Memory B cell (primary cell): Measurements from ENCODE around the gene IMMT.

ENCODE experiments used
- ATAC-seq: fragments of 150-1000 bp; cut with Tn5 transposase; 2 replicates; pipeline ENCODE4 v1.10.0; 2021; ENCODE audit warnings: low read depth, mild to moderate bottlenecking, moderate library complexity
- DNase-seq, 2 donors: peaks; one replicate each; pipeline ENCODE4 v3.0.0; 2022; ENCODE audit warnings: low spot score in 2 of 2
- H3K27ac Mint-ChIP-seq: one replicate; pipeline ENCODE4 v1.8.0; 2022; ENCODE audit warnings: mild to moderate bottlenecking, moderate library complexity, mixed read lengths
- H3K27me3 Mint-ChIP-seq: one replicate; pipeline ENCODE4 v1.8.0; 2022; ENCODE audit warnings: mixed read lengths
- H3K36me3 Mint-ChIP-seq: one replicate; pipeline ENCODE4 v1.8.0; 2022; ENCODE audit warnings: mild to moderate bottlenecking, mixed read lengths
- H3K4me1 Mint-ChIP-seq: one replicate; pipeline ENCODE4 v1.8.0; 2022; ENCODE audit warnings: mixed read lengths
- H3K4me3 Mint-ChIP-seq: one replicate; pipeline ENCODE4 v1.8.0; 2022; ENCODE audit warnings: mild to moderate bottlenecking, moderate library complexity, mixed read lengths
- H3K9me3 Mint-ChIP-seq: one replicate; pipeline ENCODE4 v1.8.0; 2022; ENCODE audit warnings: mixed read lengths

Gene IMMT

DNA sequence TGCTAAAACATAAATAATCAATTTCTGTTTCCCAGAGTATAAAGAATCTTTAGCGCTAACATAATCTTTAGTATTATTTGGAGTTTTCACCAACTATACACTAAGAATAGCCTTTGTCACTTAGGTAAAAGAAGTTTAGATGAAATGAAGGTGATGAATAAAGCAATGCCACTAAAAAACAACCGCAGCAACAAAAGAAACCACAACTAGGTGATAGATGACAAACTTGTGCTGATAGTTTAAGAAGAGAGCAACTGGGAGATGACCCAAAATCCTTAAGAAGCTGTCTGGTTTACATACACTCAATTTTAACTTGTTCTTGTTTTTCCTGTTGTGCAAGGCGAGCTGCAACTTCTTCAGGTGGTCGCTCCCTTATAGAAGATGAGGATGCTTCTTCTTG, 24.8 kb downstream of the IMMT start:
- ATAC-seq: no peak
- no peaks in the 10 kb centered on the region for H3K9me3 Mint-ChIP-seq
- no peak overlapping the region for H3K27ac Mint-ChIP-seq
- H3K4me3 Mint-ChIP-seq: no peak overlapping the region
- H3K27me3 Mint-ChIP-seq: no peaks in the 10 kb centered on the region
- H3K36me3 Mint-ChIP-seq: peaks cover 24% of the 10 kb centered on the region
- DNase-seq: no peak
- H3K4me1 Mint-ChIP-seq: peaks cover 8% of the 10 kb centered on the region

GRCh38 chr2:86160156-86160952, 34.9 kb downstream of the IMMT start:
- no peak overlapping the region for H3K27ac Mint-ChIP-seq
- no peaks in the 10 kb centered on the region for H3K9me3 Mint-ChIP-seq
- H3K4me3 Mint-ChIP-seq: no peak overlapping the region
- DNase-seq: no peak
- ATAC-seq: no peak
- peaks cover 26% of the 10 kb centered on the region for H3K36me3 Mint-ChIP-seq
- H3K4me1 Mint-ChIP-seq: no peaks in the 10 kb centered on the region
- no peaks in the 10 kb centered on the region for H3K27me3 Mint-ChIP-seq

GRCh38 chr2:86158286-86158685, 37.0 kb downstream of the IMMT start:
- Mint-ChIP-seq H3K27me3 (no peaks in the 10 kb centered on the region), H3K4me3 (no peak overlapping the region), H3K27ac (no peak overlapping the region), H3K4me1 (no peaks in the 10 kb centered on the region), H3K9me3 (no peaks in the 10 kb centered on the region), H3K36me3 (peaks cover 32% of the 10 kb centered on the region)
- no peak for ATAC-seq
- DNase-seq: no peak

DNA sequence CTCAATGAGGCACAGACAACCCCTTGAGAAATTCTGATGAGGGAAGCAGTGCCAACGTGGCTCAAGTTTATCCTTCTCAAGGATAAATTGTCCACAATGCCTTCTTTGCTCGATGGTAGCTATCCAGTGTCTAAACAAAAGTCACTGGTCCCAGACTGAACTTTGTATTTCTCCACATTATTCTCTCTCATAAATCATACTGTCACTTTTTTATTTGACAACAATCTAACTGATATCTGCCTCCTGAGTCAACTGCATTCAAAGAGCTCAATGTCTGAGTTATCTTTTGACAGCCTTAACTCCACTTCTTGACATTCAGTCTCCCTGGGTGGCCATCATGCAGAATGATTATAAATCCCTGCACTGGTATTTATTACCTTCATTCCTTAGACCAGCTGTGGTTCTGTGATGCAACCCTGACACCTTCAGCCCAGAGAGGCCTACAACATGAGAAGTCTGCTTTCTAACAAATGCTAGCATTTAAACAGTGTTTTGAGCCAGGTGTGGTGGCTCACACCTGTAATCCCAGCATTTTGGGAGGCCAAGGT, 38.2 kb downstream of the IMMT start:
- Mint-ChIP-seq H3K4me1 (no peaks in the 10 kb centered on the region), H3K4me3 (no peak overlapping the region), H3K27me3 (no peaks in the 10 kb centered on the region), H3K9me3 (no peaks in the 10 kb centered on the region), H3K36me3 (peaks cover 28% of the 10 kb centered on the region), H3K27ac (no peak overlapping the region)
- no peak for DNase-seq
- ATAC-seq: no peak

DNA sequence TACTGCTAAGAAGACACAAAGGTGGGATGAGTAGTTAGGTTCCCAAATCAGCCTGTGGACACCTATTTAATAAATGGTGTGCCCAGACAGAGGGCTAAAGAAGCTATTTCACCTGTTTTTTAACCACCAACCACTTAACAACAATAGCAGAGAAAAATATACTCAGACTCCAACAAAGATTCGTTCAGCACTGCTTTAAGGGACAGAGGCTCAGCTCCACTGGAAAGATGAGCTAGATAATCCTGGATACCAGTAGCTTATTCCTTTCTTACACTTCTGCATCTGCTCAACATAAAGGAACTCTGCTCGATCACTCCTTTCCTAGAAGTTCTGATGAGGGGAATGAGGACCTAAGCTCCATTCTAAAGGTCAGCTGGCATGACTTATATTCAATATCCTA, 44.8 kb downstream of the IMMT start:
- Mint-ChIP-seq H3K36me3 (peaks cover 35% of the 10 kb centered on the region), H3K27me3 (no peaks in the 10 kb centered on the region), H3K4me3 (no peak overlapping the region), H3K27ac (peak overlapping the region; percentile 51), H3K9me3 (no peaks in the 10 kb centered on the region), H3K4me1 (no peaks in the 10 kb centered on the region)
- no peak for ATAC-seq
- no peak for DNase-seq

DNA sequence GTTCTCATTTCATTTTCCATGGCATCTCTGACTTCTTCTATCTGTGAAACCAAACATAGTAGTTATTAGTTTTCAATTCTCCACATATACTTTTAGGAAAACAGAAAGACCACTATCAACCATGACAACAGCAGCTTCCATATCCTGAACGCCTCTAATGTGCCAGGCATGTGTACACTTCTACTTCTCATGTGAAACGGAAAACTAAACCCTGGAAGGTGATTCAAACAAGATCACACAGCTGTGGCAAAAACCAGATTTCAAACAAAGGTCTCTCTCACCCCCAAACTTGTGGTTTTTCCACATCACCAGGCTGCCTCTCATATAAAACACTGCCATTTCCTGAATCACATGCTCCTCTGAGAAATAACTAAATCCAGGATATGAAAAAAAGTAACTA, 47.5 kb downstream of the IMMT start:
- no peak for DNase-seq
- no peaks in the 10 kb centered on the region for H3K27me3 Mint-ChIP-seq
- peaks cover 35% of the 10 kb centered on the region for H3K36me3 Mint-ChIP-seq
- H3K9me3 Mint-ChIP-seq: no peaks in the 10 kb centered on the region
- peak overlapping the region; percentile 72 for H3K27ac Mint-ChIP-seq
- no peaks in the 10 kb centered on the region for H3K4me1 Mint-ChIP-seq
- ATAC-seq: no peak
- H3K4me3 Mint-ChIP-seq: no peak overlapping the region

- peaks cover 26% of the 10 kb centered on the region for H3K36me3 Mint-ChIP-seq
- no peaks in the 10 kb centered on the region for H3K27me3 Mint-ChIP-seq
- no peak overlapping the region for H3K4me3 Mint-ChIP-seq
- DNase-seq (no peak), ATAC-seq (no peak)
- H3K9me3 Mint-ChIP-seq: no peaks in the 10 kb centered on the region
- peak overlapping the region; percentile 35 for H3K27ac Mint-ChIP-seq
- no peaks in the 10 kb centered on the region for H3K4me1 Mint-ChIP-seq
Observed at GRCh38 chr2:86143926-86144685, 51.2 kb downstream of the IMMT start.

DNA sequence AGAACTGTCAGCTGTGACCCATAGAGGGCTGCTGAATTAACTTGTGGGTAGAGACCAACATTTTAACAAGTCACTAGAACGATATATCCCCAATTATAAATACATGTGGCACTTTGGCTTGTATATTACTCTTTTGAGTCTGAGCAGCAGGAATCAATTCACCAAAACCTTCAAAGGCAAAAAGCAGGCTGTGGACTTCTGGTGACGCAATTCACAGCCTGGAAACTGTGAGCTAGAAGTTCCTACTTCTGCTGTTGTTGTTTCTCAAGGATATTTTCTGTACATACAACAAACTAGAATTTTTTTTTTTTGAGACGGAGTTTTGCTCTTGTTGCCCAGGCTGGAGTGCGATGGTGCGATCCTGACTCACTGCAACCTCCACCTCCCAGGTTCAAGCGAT, 52.0 kb downstream of the IMMT start:
- H3K36me3 Mint-ChIP-seq: peaks cover 26% of the 10 kb centered on the region
- ATAC-seq (no peak), DNase-seq (no peak)
- H3K27ac Mint-ChIP-seq: no peak overlapping the region
- H3K27me3 Mint-ChIP-seq: no peaks in the 10 kb centered on the region
- H3K9me3 Mint-ChIP-seq: no peaks in the 10 kb centered on the region
- H3K4me3 Mint-ChIP-seq: no peak overlapping the region
- H3K4me1 Mint-ChIP-seq: no peaks in the 10 kb centered on the region

- Mint-ChIP-seq H3K4me3 (no peak overlapping the region), H3K9me3 (no peaks in the 10 kb centered on the region), H3K4me1 (no peaks in the 10 kb centered on the region), H3K27ac (no peak overlapping the region), H3K36me3 (peaks cover 27% of the 10 kb centered on the region), H3K27me3 (no peaks in the 10 kb centered on the region)
- no peak for DNase-seq
- no peak for ATAC-seq
Observed at GRCh38 chr2:86142436-86143257, 52.6 kb downstream of the IMMT start.

- Mint-ChIP-seq H3K4me1 (no peaks in the 10 kb centered on the region), H3K36me3 (peaks cover 28% of the 10 kb centered on the region), H3K4me3 (no peak overlapping the region), H3K27me3 (no peaks in the 10 kb centered on the region), H3K27ac (peak overlapping the region; percentile 38), H3K9me3 (no peaks in the 10 kb centered on the region)
- ATAC-seq (no peak), DNase-seq (no peak)
Observed at GRCh38 chr2:86140969-86141392, 54.3 kb downstream of the IMMT start.

DNA sequence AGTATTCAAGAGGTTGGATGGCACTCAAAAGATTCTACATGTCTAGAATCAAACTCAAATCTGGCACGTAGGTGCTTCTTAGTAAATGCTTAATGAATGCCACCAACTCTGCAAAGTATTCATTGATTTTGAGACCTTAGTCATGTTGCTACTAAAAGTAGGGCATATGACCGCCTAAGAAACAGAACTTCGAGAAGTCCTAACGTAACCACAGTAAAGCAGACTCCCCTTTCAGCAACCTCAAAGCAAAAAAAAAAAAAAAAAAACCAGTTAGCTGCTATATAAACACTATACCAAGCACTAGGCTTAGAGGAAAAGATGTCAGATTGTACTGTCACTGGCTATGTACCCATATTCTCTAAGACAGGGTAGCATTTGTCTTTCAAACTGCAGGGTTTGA, 55.3 kb downstream of the IMMT start:
- no peaks in the 10 kb centered on the region for H3K9me3 Mint-ChIP-seq
- no peak for ATAC-seq
- no peak overlapping the region for H3K4me3 Mint-ChIP-seq
- H3K4me1 Mint-ChIP-seq: no peaks in the 10 kb centered on the region
- no peaks in the 10 kb centered on the region for H3K27me3 Mint-ChIP-seq
- peaks cover 26% of the 10 kb centered on the region for H3K36me3 Mint-ChIP-seq
- DNase-seq: no peak
- H3K27ac Mint-ChIP-seq: no peak overlapping the region

- H3K27ac Mint-ChIP-seq: peak overlapping the region; percentile 80
- no peak for DNase-seq
- no peak for ATAC-seq
- H3K9me3 Mint-ChIP-seq: no peaks in the 10 kb centered on the region
- peaks cover 24% of the 10 kb centered on the region for H3K36me3 Mint-ChIP-seq
- no peaks in the 10 kb centered on the region for H3K4me1 Mint-ChIP-seq
- no peak overlapping the region for H3K4me3 Mint-ChIP-seq
- no peaks in the 10 kb centered on the region for H3K27me3 Mint-ChIP-seq
Observed at GRCh38 chr2:86138736-86139625, 56.3 kb downstream of the IMMT start.

DNA sequence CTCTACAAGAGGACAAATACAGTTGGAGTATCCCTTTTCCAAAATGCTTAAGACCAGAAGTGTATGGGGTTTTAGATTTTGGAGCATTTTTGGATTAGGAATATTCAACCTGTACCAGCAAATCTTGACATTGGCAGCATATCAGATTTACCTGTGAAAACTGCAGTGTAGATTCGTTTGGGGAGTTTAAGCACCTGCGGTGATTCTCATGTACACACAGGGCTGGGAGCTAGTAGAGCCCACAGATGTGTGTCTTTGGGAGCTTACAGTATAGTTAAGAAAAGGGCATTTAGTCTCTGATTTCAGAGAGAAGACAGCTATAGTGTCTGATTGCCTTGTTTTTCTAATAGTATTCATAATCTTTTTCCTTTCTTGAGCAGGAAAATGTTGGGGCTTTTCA, 59.1 kb downstream of the IMMT start:
- no peak for DNase-seq
- no peak overlapping the region for H3K4me3 Mint-ChIP-seq
- H3K36me3 Mint-ChIP-seq: peaks cover 36% of the 10 kb centered on the region
- H3K27me3 Mint-ChIP-seq: no peaks in the 10 kb centered on the region
- ATAC-seq: no peak
- H3K27ac Mint-ChIP-seq: peak overlapping the region; percentile 47
- H3K4me1 Mint-ChIP-seq: no peaks in the 10 kb centered on the region
- no peaks in the 10 kb centered on the region for H3K9me3 Mint-ChIP-seq
